Ecto neural progenitor cell (in vitro differentiated cells): ENCODE results near the gene KLRB1.
"Not testable (repeated sequence)": the region's sequence is repeated elsewhere in the genome, so short reads cannot be mapped to it uniquely, and the experiment has no call there.

Source experiments
- DNase-seq: peaks from one replicate; pipeline ENCODE4 v3.0.0-alpha.2; 2018; ENCODE audit warnings: low spot score

Gene KLRB1

GRCh38 chr12:9607716-9608115, at the start of gene KLRB1:
KLRB1 (minus strand) TSS chr12:9607916; CDS start chr12:9607839, 77 bp downstream.
- no peak for DNase-seq

GRCh38 chr12:9651265-9651729, 43.6 kb upstream of the KLRB1 start:
- no peak for DNase-seq

GRCh38 chr12:9650151-9650576, 42.4 kb upstream of the KLRB1 start:
- DNase-seq: no peak

- DNase-seq: no peak
Observed at GRCh38 chr12:9649532-9649940, 41.8 kb upstream of the KLRB1 start.

- no peak for DNase-seq
Observed at GRCh38 chr12:9648701-9649531, 41.2 kb upstream of the KLRB1 start.

- DNase-seq: peak; percentile 93
Observed at GRCh38 chr12:9647825-9648700, 40.3 kb upstream of the KLRB1 start.

GRCh38 chr12:9646794-9647781, 39.4 kb upstream of the KLRB1 start:
- DNase-seq: no peak

- not testable (repeated sequence) for DNase-seq
Observed at GRCh38 chr12:9644985-9645551, 37.4 kb upstream of the KLRB1 start.

GRCh38 chr12:9643266-9643660, 35.5 kb upstream of the KLRB1 start:
- DNase-seq: no peak

GRCh38 chr12:9642606-9643265, 35.0 kb upstream of the KLRB1 start:
- DNase-seq: no peak

GRCh38 chr12:9640024-9640423, 32.3 kb upstream of the KLRB1 start:
- no peak for DNase-seq

- DNase-seq: no peak
Observed at GRCh38 chr12:9636851-9637206, 29.1 kb upstream of the KLRB1 start.

- no peak for DNase-seq
Observed at GRCh38 chr12:9636150-9636850, 28.6 kb upstream of the KLRB1 start.

- no peak for DNase-seq
Observed at GRCh38 chr12:9634969-9635754, 27.4 kb upstream of the KLRB1 start.

- DNase-seq: no peak
Observed at GRCh38 chr12:9634177-9634803, 26.6 kb upstream of the KLRB1 start.

- DNase-seq: no peak
Observed at GRCh38 chr12:9632766-9633165, 25.1 kb upstream of the KLRB1 start.

- no peak for DNase-seq
Observed at GRCh38 chr12:9626821-9627220, 19.1 kb upstream of the KLRB1 start.

- no peak for DNase-seq
Observed at GRCh38 chr12:9626291-9626690, 18.6 kb upstream of the KLRB1 start.

- no peak for DNase-seq
Observed at GRCh38 chr12:9625019-9625418, 17.3 kb upstream of the KLRB1 start.
